Endothelial cell of umbilical vein (primary cell): ENCODE results near the gene NFATC1. TPM values are rescaled to one million over a fixed set of nuclear protein-coding genes. Genes with fewer than 3 reads are reported as not detected.
"Not testable (repeated sequence)": the region's sequence is repeated elsewhere in the genome, so short reads cannot be mapped to it uniquely, and the experiment has no call there.

ENCODE experiments used
- BruUV-seq: library from RNA; stranded (reverse); fragments of 400-500 nt; replicated peaks from 2 replicates; lab custom pipeline; 2021; lab: Mats Ljungman, UMichigan
- CTCF ChIA-PET: fragments of 300-600, 350-600 bp; sonication (Branson Sonifier 250); formaldehyde crosslinking; loops from one replicate; lab custom pipeline; 2021; ENCODE audit warnings: antibody characterized with exemption, inconsistent platforms; lab: Charles Lee
- POLR2A ChIA-PET: fragments of 300-600, 350-600 bp; sonication (Branson Sonifier 250); formaldehyde crosslinking; loops from one replicate; lab custom pipeline; 2021; ENCODE audit warnings: antibody characterized with exemption, inconsistent platforms; lab: Charles Lee
- DNase-seq: peaks from one replicate; pipeline ENCODE4 v3.0.0-alpha.2; 2011; ENCODE audit warnings: low read depth, low spot score
- FAIRE-seq: peaks from 2 replicates; lab custom pipeline; 2011; peaks lifted over from hg19 to GRCh38; lab: Jason Lieb, UNC
- H2AFZ ChIP-seq: 2 replicates; pipeline ENCODE4 v1.6.0; 2012; ENCODE audit warnings: low read depth, low read length, control low read depth, inconsistent platforms
- H3K27ac ChIP-seq: 2 replicates; pipeline ENCODE4 v1.5.1; 2011; ENCODE audit warnings: low read depth, mild to moderate bottlenecking, control low read depth, low read length, moderate library complexity; ENCODE audit not compliant: insufficient read depth
- H3K27me3 ChIP-seq, 2 experiments: 2 replicates each; pipeline versions ENCODE4 v1.6.0 to v1.6.1; 2011; ENCODE audit warnings: low read length in 2 of 2, mixed read lengths in 1 of 2; ENCODE audit not compliant: control insufficient read depth in 2 of 2, insufficient read depth in 2 of 2
- H3K36me3 ChIP-seq, 2 experiments: 2 replicates in 1 of 2; 3 replicates in 1 of 2; pipeline ENCODE4 v1.5.1; 2011; ENCODE audit warnings: low read length in 2 of 2, mild to moderate bottlenecking in 1 of 2, moderate library complexity in 1 of 2; ENCODE audit not compliant: control insufficient read depth in 2 of 2, insufficient read depth in 2 of 2; ENCODE audit errors: extremely low read depth in 1 of 2
- H3K4me1 ChIP-seq: 3 replicates; pipeline ENCODE4 v1.5.1; 2011; ENCODE audit warnings: mild to moderate bottlenecking, low read length; ENCODE audit not compliant: control insufficient read depth, insufficient read depth; ENCODE audit errors: extremely low read depth
- H3K4me2 ChIP-seq: 2 replicates; pipeline ENCODE4 v1.6.1; 2011; ENCODE audit warnings: low read length, control low read depth, mixed read lengths; ENCODE audit not compliant: insufficient read depth
- H3K4me3 ChIP-seq, 3 experiments: fragments of 200-600 bp in 1 of 3; sonication (generic), shearing (Covaris generic) in 1 of 3; replicated peaks in 1 of 3; 2 replicates each; pipeline ENCODE4 v1.5.1; 2011 to 2016; ENCODE audit warnings: control low read depth in 3 of 3, low read length in 3 of 3, mild to moderate bottlenecking in 2 of 3, inconsistent platforms in 1 of 3, low read depth in 1 of 3, moderate library complexity in 1 of 3; ENCODE audit not compliant: insufficient read depth in 1 of 3
- H3K79me2 ChIP-seq: 2 replicates; pipeline ENCODE4 v1.6.0; 2012; ENCODE audit warnings: low read length, inconsistent platforms; ENCODE audit not compliant: control insufficient read depth, insufficient read depth
- H3K9ac ChIP-seq: replicated peaks from 2 replicates; pipeline ENCODE3; 2011; ENCODE audit warnings: low read length, control low read depth; ENCODE audit not compliant: insufficient read depth; ENCODE audit errors: extremely low read depth
- H3K9me1 ChIP-seq: replicated peaks from 3 replicates; pipeline ENCODE4 v1.6.0; 2011; ENCODE audit warnings: mild to moderate bottlenecking, low read length; ENCODE audit not compliant: control insufficient read depth, insufficient read depth; ENCODE audit errors: extremely low read depth
- H3K9me3 ChIP-seq: replicated peaks from 2 replicates; pipeline ENCODE4 v1.5.1; 2012; ENCODE audit warnings: low read length, inconsistent platforms; ENCODE audit not compliant: control insufficient read depth, insufficient read depth
- H4K20me1 ChIP-seq: replicated peaks from 2 replicates; pipeline ENCODE3; 2011; ENCODE audit warnings: mild to moderate bottlenecking, low read length; ENCODE audit not compliant: control insufficient read depth, insufficient read depth; ENCODE audit errors: extremely low read depth
- EZH2 ChIP-seq: IDR thresholded peaks from 2 replicates; pipeline ENCODE4 v1.6.1; 2012; ENCODE audit warnings: borderline replicate concordance, low read depth, mild to moderate bottlenecking, moderate library complexity, low read length, inconsistent platforms; ENCODE audit not compliant: severe bottlenecking
- FOS ChIP-seq: IDR thresholded peaks from 2 replicates; pipeline ENCODE4 v1.6.1; 2011; ENCODE audit warnings: mild to moderate bottlenecking, low read length, moderate library complexity, borderline replicate concordance; ENCODE audit not compliant: insufficient read depth
- GATA2 ChIP-seq: IDR thresholded peaks from 2 replicates; pipeline ENCODE4 v1.7.0; 2011; ENCODE audit warnings: low read depth, mild to moderate bottlenecking, moderate library complexity, mixed read lengths, low read length; ENCODE audit not compliant: insufficient read length, insufficient read depth
- JUN ChIP-seq: IDR thresholded peaks from 2 replicates; pipeline ENCODE4 v1.6.1; 2011; ENCODE audit warnings: borderline replicate concordance, low read depth; ENCODE audit not compliant: insufficient read length, insufficient read depth
- MAX ChIP-seq: IDR thresholded peaks from 2 replicates; pipeline ENCODE4 v1.6.1; 2011; ENCODE audit not compliant: insufficient read depth, insufficient read length
- POLR2A ChIP-seq: IDR thresholded peaks from 2 replicates; pipeline ENCODE4 v1.6.1; 2012; ENCODE audit warnings: low read depth, mild to moderate bottlenecking, control low read depth, low read length
- POLR2AphosphoS5 ChIP-seq: IDR thresholded peaks from 2 replicates; pipeline ENCODE4 v1.6.1; 2012; ENCODE audit warnings: low read depth, mild to moderate bottlenecking, control low read depth, low read length, moderate library complexity; ENCODE audit not compliant: insufficient read depth
- dilution Hi-C: fragments of 300-500 bp; cut with MboI; formaldehyde crosslinking; loops from one replicate; pipeline ENCODE4 v1.15.0; 2019; ENCODE audit warnings: low sequenced_read_pairs; ENCODE audit not compliant: extremely low pct_ligation_motif_present
- intact Hi-C: fragments of 100-400 bp; cut with micrococcal nuclease; formaldehyde crosslinking; loops from one replicate; pipeline ENCODE4 v1.10.0; 2022
- polyA plus RNA-seq, 4 experiments: library from polyadenylated mRNA; depleted of rRNA in 3 of 4; stranded (reverse) in 3 of 4; unstranded in 1 of 4; fragments of >200 nt; gene quantifications; 2 replicates each; pipeline versions ENCODE4 v1.2.1 to v1.2.3, GENCODE V29; 2011 to 2012; ENCODE audit warnings: missing spikeins in 1 of 4
- total RNA-seq: library from RNA; stranded (reverse); gene quantifications from 2 replicates; pipeline ENCODE4 v1.2.3, GENCODE V29; 2021

NFATC1 gene
- total and polyA plus RNA-seq, 2 donors (not counting 3 experiments of a cell fraction or from before 2014, with no cell fraction given) = 11.1 to 30.0 TPM

- Histone ChIP-seq H2AFZ (no peak overlapping the region), H3K27me3 (no peaks in the 10 kb centered on the region), H3K9me3 (no peaks in the 10 kb centered on the region), H4K20me1 (no peaks in the 10 kb centered on the region), H3K4me1 (peaks cover 18% of the 10 kb centered on the region), H3K36me3 (no peaks in the 10 kb centered on the region), H3K4me3 (no peak overlapping the region), H3K9ac (no peak overlapping the region), H3K9me1 (no peaks in the 10 kb centered on the region), H3K27ac (no peak overlapping the region), H3K4me2 (no peak overlapping the region), H3K79me2 (no peaks in the 10 kb centered on the region)
- ChIA-PET CTCF (no interaction called here), POLR2A (no interaction called here)
- intact Hi-C loops (no loop called here), dilution Hi-C loops (no loop called here)
- DNase-seq = no peak
- no peak for FAIRE-seq
- no peak for TF ChIP-seq JUN
- no peak for TF ChIP-seq GATA2
- TF ChIP-seq FOS = no peak
- no peak for TF ChIP-seq MAX
- TF ChIP-seq POLR2A = no peak
- TF ChIP-seq POLR2AphosphoS5 = no peak
- TF ChIP-seq EZH2 = no peak
- no TSS peak for BruUV-seq
Measured at GRCh38 chr18:79481046-79481790, 85.5 kb downstream of the NFATC1 start.

GRCh38 chr18:79483393-79483792 lies 87.7 kb downstream of the NFATC1 start:
- H3K79me2 ChIP-seq, DNase-seq, BruUV-seq, H3K4me2 ChIP-seq, dilution Hi-C loops, H2AFZ ChIP-seq, H3K36me3 ChIP-seq, intact Hi-C loops, H3K27me3 ChIP-seq, POLR2A ChIA-PET, H3K27ac ChIP-seq, H3K9me3 ChIP-seq, H3K9me1 ChIP-seq, H3K9ac ChIP-seq, H4K20me1 ChIP-seq, H3K4me3 ChIP-seq, FAIRE-seq, CTCF ChIA-PET: not testable (repeated sequence)
- peaks cover 19% of the 10 kb centered on the region for H3K4me1 ChIP-seq
